ENCODE data around the gene PSRC1.
A peak's percentile ranks its signal among the peaks of the same experiment; 100 is the strongest.
"Not testable (repeated sequence)": the region's sequence is repeated elsewhere in the genome, so short reads cannot be mapped to it uniquely, and the experiment has no call there.

The PSRC1 gene

GRCh38 chr1:109282952-109283747 is at the start of gene PSRC1:
Gene PSRC1, minus strand, starts transcription at chr1:109283145.
- peak; percentile 75 to 83 for DNase-seq (ENCODE audit: low read depth in 2 of 2)

- no peak for DNase-seq (ENCODE audit: low read depth in 2 of 2)
Measured at GRCh38 chr1:109331113-109331512, 48.2 kb upstream of the PSRC1 start.

DNA sequence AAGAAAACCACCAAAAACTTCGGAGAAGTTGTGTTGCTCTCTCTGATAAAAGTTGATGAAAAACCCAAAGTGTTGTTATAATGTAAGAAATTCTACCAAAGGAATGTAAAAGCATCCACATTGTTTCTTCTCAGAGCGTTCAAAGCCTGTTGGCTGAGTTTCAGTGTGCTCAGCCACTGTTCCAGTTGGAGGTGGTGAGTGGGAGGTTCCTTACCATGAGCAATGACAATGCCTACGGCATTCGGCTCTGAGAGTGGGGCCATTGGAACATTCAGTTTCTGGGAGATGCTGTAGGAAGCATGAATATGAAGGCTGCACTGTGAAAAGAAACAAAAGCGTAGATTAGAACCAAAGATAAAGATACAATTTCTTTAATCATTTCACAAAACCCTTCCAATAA is 44.3 kb upstream of the PSRC1 start:
- DNase-seq (ENCODE audit: low read depth in 2 of 2): no peak

GRCh38 chr1:109322974-109323373 is 40.0 kb upstream of the PSRC1 start:
- DNase-seq (ENCODE audit: low read depth in 2 of 2): no peak

- DNase-seq (ENCODE audit: low read depth in 2 of 2): no peak
Measured at GRCh38 chr1:109319114-109319513, 36.2 kb upstream of the PSRC1 start.

GRCh38 chr1:109316506-109316905 is 33.6 kb upstream of the PSRC1 start:
- DNase-seq (ENCODE audit: low read depth in 2 of 2): no peak

DNA sequence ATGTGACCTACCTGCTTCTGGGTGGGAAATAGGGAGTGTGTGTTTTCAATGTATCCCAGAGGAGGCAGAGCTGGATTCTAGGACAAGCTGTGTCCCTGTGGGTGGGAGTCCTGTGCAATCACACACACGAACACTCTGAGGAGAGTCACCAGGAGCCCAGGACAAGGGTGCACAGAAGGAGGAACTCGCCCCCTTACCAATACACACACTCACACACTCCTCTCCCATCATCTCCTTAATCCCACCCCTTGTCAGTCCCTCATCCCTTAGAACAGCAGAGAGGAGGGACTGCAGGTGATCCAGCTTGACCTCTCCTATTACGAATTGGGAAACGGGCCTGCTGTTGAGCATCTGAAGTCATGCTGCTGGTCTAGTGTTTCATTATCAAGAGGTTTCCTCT is 32.3 kb upstream of the PSRC1 start:
- DNase-seq (ENCODE audit: low read depth in 2 of 2): no peak

GRCh38 chr1:109314795-109315194 is 31.9 kb upstream of the PSRC1 start:
- no peak for DNase-seq (ENCODE audit: low read depth in 2 of 2)

- DNase-seq (ENCODE audit: low read depth in 2 of 2): no peak
Measured at GRCh38 chr1:109312978-109313775, 30.2 kb upstream of the PSRC1 start.

DNA sequence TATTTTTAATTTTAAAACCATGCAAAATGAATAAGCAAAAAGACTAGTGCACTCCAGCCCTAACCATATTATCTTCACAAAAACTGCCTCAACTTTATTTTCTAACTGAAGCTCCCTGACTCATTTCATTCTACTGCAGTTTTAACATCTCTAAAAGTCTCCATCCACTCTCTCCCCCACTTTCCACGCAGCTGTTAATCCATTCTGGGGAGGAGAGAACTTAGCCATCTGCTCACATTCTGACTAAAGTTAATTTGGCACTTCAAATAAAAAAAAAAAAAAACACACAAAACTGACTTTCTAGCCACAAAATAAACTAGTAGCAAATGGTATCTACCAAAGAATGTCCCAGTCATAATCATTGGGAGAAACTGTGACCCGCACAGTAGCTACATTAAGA is 29.3 kb upstream of the PSRC1 start:
- DNase-seq (ENCODE audit: low read depth in 2 of 2): no peak

DNA sequence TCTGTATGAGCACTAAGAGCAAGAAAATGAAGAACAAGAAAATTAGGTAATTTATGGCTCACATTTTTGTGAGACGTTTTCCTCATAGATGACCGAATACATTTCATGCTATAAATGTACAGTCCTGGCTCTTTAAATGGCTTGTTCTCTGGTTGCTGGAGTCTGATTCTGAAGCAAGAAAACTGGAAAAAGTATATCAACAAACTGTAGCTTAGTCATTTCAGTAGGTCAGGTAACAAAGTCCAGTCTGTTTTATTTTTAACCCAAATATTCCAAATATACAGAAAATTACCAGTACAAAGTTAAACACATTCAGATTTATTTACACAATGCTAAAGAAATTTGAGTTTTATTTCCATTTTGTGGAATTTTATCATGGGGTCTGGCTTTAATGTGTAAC is 26.4 kb upstream of the PSRC1 start:
- no peak for DNase-seq (ENCODE audit: low read depth in 2 of 2)

DNA sequence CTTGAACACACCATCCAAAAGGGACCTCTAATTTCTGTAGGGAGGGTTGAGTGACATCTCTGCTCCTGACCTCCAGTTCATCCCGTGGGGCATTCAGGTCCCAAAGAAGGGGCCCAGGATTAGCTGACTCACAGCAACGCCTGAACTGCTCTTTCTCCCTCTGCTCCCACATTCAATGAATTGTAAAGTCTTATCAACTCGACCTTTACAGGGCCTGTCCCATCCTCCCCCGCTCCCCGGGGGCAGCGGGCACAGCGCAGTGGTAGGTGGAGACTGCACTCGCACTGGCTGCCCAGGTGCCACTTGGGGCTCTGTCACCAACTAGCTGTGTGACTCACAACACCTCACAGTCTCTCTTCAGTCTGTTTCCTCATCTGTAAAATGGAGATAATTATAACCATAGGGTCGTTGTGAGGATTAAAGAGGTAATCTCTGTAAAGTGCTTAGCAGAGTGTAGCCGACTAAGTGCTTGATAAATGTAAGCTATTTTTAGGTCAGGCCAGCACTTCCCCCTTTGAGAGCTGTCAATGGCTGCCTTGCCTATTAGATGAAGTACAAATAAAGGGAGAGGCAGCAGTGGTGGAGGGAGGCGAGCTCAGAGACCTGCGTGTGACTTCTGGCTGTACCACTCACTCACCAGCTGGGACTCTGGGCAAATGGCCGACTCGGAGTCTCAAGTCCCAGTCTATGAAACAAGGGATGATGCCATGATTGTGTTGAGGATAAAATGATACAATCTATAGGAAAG is 24.5 kb upstream of the PSRC1 start:
- DNase-seq (ENCODE audit: low read depth in 2 of 2): no peak

DNA sequence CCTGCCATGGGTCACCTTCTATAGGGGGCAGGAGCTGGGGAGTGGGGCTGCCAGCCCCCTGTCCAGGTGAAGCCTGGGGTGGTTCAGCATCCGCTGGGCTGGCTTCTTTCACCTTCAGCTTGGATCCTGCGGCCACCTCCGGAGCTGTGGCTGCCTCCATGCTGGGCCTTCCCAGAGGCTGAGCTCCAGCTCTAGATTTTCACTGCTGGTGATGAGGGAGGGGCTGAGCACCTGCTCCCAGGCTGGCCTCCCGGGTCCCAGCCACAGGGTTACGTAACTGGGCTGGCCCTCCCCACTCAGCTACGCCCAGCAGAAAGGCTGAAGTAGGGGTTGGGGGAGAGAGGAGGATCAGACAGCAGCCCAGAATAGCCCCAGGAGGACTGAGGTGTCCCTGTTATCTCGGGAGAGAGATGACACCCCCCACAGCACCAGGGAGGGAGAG is 23.9 kb upstream of the PSRC1 start, which contains the start of gene MYBPHL:
Gene MYBPHL, minus strand, starts transcription at position 180 of the 442 bp plus-strand sequence. Its CDS starts 20 bp downstream, at position 160.
- DNase-seq (ENCODE audit: low read depth in 2 of 2): no peak

GRCh38 chr1:109305991-109306390 is 23.0 kb upstream of the PSRC1 start:
- DNase-seq (ENCODE audit: low read depth in 2 of 2): not testable (repeated sequence)

GRCh38 chr1:109304226-109304920 is 21.4 kb upstream of the PSRC1 start:
- no peak for DNase-seq (ENCODE audit: low read depth in 2 of 2)

- DNase-seq (ENCODE audit: low read depth in 2 of 2): no peak
Measured at GRCh38 chr1:109301874-109302273, 18.9 kb upstream of the PSRC1 start.

DNA sequence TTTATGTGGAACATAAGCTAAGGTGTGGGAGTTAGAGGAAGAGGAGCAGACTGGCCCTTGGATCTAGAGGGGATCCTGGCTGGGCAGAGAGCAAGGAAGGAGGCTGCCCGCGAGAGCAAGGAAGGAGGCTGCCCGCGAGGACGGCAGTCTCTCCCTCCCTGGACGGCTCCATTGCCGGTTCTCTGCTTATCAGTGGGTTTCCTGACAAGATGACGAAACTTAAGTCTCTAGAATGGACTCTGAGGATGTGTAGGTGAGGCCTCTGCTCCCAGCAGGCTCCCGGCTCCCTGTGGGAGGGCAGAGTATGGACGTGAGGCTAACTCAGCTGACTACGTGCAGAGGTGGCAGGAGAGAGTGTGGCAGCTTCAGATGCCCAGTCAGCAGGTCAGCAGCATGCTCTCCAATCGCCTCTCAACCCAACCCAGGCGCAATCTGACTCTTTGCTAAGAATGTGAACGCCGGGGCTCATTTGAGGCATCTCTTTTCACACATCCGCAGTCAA is 17.8 kb upstream of the PSRC1 start:
- DNase-seq (ENCODE audit: low read depth in 2 of 2): no peak

DNA sequence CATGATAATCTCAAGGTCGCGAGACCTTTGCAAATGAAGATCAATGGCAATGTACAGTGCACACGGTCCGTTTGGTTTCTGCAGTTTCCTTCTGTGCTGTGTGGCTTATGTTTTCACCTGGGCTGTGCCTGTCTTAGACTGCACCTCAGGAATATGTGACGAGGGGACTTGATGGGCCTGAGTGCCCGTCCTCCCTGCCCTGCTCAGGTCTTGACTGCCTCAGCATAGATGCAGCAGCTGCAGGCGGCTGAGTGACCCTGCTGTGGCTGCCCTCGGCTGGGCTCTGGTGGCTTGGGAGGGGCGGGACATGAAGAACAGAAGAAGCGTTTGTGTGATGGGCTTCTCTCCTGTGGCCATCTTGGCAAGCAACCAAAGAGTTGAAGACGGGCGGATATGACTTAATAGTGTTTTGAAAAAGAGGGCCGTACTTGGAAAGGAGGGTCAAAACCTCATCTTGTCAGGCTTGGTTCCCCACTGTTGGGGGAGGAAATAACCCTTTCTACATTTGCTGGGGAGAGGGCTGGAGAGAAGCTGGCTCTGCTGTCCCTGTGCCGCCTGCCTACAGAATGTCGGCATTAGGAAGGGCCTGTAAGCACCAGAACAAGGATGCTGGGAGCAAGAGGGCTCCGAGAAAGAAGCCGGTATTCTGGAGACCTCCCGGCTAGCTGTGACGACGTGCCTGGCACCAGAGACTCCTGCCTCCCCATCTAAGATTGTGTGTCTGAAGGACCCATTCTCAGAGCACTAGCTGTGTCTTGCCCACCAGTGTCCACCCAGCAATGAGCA is 16.8 kb upstream of the PSRC1 start:
- DNase-seq (ENCODE audit: low read depth in 2 of 2): no peak

DNA sequence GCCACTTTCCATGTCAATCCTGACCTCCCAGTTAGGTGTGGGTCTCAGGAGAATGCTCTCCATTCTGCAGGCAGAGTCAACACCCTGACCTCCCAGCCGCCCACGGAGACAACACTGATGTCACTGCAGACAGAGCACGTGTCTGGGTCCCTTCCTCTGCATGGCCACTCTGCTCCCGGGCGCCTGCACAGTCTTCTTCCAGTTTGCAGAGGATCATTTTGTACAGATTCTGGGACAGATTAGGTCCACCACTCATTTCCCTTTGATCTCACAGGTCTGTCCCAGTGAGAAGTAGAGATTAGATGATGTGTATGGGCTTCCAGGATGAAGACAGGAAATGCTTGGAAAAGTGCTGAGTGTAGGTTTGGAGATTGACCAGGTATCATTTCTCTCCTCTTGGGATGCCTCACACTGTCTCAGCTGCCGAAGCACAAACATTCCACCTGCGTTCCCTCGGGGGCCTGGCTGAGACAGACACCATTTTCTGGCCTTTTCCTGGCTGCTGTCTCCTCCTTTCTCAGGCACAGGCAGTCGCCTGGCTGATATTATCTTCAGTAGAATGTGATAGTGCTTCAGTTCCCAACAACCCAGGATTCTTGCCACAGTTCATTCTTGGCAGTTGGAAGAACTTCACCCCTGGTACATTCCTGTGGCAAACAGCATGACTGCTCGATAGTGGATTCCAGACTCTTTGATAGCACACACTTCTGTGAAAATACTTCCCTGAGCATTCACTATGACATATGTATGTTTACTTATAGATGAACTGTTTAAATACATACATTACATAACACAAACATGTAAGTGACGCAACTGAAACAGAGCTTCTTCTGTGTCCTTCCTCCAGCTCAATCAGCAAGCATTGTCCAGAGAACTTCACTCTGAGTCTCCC is 16.0 kb upstream of the PSRC1 start:
- no peak for DNase-seq (ENCODE audit: low read depth in 2 of 2)

GRCh38 chr1:109296782-109297181 is 13.8 kb upstream of the PSRC1 start:
- DNase-seq (ENCODE audit: low read depth in 2 of 2): no peak
